DMS53 treated with DMSO at 0.1 percent for 48 hours (cell line): ENCODE measurements around the gene ADAMTS10.
"Not testable (repeated sequence)": the region's sequence is repeated elsewhere in the genome, so short reads cannot be mapped to it uniquely, and the experiment has no call there.

Source experiments
- DNase-seq: peaks from one replicate; lab custom pipeline; 2025; ENCODE audit not compliant: unreplicated experiment; lab: John Stamatoyannopoulos, UW

ADAMTS10 gene

DNA sequence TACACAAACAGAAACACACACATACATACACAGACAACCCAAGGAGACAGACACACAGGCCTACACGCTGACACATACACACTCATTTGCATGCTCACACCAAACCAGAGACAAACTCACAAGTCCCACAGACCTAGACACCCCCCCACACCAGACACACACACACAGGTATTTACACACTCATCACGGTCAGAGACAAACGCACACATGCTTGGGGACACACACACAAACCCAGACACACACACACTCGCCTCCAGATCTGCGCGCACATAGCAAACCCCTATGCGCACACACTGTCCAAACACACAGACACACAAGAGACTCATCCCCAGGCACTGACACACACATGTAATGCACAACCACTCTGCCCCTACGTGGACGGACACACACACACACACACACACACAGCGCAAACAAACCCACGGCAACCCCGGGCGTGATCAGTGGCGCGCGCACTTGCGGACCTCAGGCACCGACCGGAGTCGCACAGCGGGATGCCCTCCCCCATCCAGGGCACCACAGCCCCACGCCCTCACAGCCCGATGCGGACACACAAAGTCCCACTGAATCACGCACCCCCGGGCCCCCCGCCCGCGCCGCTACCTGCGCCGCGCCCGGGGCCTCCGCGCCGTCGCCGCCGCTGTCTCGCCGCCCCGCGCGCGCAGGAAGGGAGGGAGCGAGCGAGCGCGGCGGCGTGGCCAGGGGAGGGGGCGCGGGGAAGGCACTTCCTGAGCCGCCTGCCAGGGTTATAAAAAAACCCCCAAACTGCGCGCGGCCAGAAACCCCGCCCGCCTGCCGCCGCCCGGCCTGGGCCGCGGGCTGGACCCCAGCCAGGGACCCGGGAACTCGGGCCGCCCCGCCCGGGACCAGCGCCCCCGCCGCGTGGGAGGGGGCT, at the start of gene ADAMTS10:
ADAMTS10 (minus strand) TSS at position 675 of the 895 bp plus-strand sequence. CDS start 5,005 bp downstream, outside the sequence.
- DNase-seq: no peak

DNA sequence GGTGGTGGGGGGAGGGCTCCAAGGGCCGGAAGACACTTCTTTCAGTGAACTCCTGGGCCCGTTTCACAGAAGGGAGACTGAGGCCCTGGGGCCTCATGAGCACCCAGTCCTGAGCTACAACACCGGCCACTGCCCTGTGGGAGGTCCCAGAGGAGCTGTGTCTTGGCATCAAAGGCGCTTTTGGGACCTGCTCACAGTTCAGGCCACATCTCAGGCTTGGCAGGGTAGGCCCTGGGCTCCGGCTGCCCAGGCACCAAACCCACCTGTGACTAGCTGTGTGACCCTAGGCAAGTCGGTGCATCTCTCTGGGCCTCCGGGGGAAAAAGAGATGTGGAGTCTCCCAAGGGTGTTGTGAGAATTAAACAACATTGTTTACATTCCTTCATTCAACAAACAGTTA, 49.4 kb upstream of the ADAMTS10 start:
- DNase-seq: no peak

DNA sequence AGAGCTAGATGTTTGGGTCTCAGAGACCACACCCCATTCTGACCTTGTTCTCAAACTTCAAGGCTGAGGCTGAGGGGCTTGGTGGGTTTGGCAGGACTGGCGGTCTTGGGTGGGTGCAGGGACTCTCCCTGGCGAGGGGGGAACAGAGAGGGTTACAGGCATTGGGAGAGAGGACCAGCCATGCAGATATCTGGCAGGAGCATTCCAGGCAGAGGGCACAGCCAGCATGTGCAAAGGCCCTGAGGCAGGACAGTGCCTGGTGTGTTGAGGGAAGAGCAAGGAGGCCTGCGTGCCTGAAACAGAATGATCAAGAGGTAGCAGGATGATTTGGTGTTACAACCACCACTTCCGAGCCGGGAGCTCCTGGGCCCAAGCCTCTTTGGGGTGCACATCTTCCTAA, 47.4 kb upstream of the ADAMTS10 start:
- DNase-seq: no peak

DNA sequence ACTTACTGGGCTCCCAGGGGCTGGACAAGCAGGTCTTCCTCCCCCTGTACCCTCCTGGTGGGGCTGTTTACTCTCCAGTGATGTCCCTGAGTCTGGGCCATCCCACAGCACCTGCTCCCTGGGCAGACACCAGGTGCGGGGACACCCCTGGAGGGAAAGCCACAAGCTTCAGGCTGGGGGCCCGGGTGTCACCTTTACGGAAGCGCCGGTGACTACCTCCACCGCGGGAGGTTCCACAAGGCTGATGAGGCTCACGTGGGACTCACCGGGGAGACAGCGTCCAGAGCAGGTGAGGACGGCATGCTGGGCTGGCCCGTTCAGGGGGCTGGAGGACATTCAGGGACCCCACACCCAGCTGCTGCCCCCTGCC, 44.8 kb upstream of the ADAMTS10 start:
- DNase-seq: no peak

DNA sequence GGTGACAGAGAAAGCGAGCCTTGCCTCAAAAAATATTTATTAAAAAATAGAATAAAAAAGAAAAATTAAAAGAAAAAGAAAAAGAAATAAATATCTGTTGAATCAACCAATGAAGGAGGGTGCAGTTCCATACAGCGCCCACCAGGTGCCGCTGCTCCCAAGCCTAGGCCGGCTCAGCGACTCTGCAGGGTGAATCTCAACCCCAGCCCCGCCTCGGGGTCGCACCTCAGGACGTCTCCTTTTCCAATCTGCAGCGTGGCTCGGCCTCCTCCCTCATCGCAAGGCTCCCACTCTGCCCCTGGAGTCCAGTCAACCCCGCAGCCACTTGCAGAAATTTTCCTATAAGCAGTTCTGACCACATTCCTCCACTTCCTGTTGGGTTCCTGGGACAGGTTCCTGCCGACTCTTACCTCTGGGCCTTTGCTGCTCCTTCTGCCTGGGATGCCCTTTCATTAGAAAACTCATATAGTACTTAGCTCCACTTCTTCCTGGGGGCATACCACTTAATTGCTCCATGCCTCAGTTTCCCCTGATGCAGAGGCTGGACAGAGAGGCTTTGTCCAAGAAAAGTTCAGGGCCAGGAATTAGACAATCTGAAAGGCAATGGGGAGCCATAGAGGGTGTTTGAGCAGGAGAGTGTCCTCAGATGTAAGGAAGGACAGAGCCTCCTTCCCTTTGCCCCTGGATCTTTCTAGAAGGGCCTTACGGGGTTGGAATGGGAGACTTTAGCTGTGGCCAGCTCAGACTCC, 44.2 kb upstream of the ADAMTS10 start:
- DNase-seq: no peak

DNA sequence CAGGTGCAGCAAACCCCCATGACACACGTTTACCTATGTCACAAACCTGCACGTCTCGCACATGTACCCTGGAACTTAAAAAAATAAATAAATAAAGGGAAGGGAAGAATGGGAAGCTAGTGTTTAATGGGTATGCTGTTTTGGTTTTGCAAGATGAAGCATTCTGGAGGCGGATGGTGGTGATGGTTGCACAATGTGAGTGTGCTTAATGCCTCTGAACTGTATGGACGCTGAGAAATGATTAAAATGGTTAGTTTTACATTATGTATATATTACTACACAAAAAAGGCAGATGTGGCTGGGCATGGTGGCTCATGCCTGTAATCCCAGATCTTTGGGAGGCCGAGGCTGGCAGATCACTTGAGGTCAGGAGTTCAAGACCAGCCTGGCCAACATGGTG, 37.7 kb upstream of the ADAMTS10 start:
- no peak for DNase-seq

DNA sequence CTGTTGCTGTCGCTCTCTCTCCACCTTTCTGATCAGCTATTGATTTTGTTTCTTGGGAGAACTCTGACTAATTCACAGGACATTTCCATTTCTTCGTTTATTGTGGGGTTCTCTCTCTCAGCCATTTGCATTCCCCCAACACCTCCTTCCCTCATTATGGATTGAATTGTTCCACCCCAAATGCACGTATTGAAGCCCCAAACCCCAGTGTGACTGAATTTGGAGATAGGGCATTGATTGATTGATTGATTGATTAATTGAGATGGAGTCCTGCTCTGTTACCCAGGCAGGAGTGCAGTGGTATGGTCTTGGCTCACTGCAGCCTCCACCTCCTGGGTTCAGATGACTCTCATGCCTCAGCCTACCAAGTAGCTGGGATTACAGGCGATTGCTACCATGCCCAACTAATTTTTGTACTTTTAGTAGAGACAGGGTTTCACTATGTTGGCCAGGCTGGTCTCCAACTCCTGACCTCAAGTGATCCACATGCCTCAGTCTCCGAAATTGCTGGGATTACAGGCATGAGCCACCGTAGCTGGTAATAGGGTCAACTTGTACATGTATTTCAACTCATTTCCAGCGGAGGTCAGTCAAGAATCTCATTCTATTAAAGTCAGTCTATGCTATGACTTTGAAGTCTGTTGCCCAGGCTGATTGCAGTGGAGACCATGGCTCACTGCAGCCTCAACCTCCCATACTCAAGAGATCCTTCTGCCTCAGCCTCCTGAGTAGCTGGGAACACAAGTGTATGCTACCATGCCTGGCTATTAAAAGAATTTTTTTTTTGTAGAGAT, 33.5 kb upstream of the ADAMTS10 start:
- no peak for DNase-seq

DNA sequence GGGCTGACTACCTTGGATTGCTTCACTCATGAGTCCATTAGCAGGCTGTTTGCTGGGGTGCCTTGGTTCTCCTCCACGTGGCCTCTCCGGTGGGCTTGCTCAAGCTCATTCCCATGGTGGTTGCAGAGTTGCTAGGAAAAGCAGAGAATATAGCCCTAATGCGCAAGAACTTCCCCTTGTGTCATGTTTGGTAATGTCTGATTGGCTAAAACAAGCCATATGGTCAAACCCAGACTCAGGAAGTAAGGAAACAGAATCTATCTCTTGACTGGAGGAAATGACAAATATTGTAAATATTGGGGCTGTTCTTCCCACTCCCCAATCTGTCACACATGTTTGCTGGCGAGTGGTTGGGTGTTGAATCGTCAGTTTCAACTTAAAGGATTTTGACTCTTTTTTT, 32.0 kb upstream of the ADAMTS10 start:
- no peak for DNase-seq

DNA sequence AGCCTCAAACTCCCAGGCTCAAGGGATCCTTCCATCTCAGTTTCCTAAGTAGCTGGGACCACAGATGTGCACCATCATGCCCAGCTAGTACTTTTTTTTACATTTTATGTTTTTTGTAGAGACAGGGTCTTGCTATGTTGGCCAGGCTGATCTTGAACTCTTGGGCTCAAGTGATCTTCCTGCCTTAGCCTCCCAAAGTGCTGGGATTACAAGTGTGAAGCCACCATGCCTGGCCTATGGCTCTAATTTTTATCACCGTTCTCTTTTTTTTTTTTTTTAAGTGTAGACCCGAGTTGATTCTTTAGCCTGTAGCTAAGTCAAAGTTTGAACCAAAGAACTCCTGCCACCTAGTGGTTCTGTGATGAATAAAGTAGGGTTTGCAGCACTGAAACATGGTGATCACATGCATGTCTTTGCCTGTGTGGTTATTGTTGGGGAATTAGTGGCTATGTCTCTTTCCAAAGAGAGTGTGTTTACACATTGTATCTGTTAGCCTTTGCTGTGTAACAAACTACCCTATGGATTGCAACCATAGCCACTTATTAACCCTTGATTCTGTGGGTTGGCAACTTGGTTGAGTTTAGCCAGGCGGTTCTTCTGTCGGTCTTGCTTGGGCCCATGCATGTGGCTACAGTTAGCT, 31.5 kb upstream of the ADAMTS10 start:
- no peak for DNase-seq

DNA sequence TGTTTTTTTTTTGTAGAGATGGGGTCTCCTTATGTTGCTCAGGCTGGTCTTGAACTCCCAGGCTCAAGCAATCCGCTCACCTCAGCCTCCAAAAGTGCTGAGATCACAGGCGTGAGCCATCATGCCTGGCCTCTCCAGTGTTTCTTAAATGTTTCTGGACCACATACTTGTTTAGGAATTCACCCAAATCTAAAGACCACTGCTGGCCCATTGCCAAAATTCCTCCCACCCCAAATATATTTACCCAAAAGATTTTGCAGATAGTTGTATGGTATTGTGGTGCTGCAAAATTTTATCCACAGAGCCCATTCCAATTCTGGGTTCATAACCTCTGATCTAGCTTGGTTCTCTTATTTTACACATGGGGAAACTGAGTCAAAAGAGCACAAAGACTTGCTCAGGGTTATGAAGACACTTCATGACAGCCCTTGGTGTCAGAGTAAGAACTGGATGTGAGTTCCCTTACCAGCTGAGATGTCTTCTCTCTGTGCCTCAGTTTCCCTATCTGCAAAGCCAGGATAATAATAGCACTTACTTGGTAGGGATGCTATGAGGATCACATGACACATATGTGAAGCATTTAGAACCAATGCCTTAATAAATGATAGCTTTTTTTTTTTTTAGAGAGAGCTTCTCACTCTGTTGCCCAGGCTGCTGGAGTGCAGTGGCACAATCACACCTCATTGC, 30.8 kb upstream of the ADAMTS10 start:
- no peak for DNase-seq

DNA sequence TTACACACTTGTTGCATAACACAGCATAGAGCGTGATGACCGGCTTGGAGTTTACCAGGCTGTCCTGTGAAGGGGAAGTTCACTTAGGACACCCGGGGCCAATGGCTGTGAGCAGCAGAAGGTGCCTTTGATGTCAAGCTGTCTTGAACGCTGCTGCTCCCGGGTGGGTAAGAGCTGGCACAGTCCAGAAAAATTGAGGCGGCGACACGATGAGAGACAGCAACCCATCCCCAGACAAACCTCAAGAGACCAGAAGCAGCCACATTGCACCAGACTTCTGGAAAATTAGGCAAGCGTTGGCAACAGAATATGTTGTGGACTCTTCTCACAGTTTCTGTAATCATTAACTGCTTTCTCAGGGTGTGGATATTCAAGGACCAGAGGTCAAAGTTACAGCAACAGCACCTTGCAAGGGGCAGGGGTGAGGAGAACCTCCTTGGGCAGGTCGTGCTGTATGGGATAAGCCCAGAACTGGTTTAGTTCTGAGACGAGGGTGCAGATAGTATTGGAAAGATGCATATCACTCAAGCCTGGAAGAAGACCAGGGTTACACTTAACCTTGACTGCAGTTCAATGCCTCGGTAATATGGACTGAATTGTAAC, 30.0 kb upstream of the ADAMTS10 start:
- no peak for DNase-seq

DNA sequence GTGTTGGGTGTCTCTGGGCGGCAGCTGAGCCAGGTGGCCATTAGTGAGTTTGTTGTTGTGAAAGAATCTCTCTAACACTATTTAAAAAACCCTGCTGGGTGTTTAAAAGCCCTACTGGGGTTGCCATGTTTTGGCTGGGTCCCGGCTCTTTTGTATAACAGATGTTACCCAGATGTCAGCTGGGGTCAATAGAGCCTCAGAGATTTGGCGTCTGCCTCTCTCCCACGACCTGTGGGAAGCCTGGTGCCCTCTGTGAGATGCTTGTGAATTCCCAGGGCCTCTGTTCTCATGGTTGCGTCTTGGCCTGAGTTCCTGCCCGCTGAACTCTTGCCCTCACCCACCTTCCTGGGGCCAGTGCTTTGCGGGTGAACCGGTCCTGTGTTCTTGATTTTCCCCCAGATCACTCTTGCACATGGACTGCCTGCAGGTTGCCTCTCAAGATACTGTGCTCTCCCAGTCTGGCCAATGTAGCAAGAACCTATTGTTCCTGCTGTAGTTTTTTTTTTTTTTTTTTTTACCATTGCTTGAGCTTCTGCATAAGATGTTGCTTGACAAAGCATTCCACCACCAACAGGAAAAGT, 29.4 kb upstream of the ADAMTS10 start:
- DNase-seq: no peak

DNA sequence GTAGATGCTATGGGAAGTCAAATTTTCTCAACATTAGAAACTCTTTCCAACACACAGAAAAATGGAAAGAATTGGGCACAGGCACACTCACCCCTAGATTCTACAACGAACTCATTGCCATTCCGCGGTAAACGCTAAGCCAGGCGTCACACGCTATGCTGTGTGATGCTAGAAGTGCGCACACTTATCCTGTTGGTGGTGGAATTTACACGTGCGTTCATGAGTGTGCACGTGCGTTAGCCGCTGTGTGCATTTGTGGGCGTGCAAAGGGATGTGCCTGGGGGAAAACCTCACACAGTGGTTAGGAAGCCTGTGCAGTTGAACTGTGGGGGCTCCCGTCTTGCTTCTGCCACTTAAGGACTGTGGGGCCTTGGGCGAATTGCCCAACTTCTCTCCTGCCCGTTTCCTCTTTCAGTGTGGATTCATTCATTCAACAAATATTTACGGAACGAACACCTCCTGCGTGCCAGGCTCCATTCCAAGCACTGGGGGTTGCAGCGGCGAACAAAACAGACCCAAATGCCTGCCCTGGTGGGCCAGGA, 27.6 kb upstream of the ADAMTS10 start:
- DNase-seq: no peak

DNA sequence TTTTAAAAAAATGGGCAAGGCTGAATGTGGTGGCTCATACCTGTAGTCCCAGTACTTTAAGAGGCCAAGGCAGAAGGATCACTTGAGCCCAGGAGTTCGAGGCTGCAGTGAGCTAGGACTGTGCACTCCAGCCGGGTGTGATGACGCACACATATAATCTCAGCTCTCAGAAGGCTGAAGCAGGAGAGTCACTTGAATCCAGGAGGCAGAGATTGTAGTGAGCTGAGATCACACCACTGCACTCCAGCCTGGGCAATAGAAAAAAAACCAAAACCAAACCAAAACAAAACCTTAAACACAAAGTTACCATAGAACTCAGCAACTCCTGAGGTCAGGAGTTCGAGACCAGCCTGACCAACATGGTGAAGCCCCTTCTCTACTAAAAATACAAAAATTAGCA, 26.6 kb upstream of the ADAMTS10 start:
- DNase-seq: not testable (repeated sequence)

DNA sequence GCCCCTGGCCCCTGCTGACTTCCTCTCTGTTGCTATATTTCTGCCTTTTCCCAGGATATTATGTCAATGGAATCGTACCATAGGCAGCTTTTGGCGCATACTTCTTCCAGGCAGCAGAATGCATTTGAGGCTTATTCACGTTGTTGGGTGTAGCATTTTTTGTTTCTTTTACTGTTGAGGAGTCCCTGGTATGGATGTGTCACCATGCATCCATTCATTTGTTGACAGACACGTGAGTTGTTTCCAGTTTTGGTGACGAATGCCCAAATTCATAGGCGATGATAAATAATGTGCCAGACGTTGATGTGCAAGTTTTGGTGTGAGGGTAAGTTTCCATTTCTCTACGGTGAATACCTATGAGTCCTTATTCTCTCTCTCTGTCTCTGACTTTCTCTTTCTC, 24.9 kb upstream of the ADAMTS10 start:
- DNase-seq: no peak

DNA sequence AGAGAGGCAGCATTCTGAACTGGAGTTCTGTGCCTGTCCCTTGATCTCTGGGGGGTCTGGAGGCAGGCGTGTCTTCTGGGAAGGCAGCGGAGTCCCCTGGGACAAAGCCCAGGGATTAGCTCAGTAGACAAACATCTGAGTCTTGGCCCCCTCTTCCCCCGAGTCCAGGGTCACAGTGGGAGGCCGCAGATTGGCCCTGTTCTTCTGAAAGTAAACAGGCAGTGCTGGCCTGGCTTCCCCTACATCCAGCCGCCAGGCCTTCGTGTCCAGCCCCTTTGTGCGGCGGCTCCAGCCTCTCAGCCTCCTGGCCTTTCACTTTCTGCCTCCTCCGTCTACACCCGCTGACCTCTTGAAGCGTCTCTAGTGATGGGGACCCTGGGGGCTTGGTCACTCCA, 20.9 kb upstream of the ADAMTS10 start:
- no peak for DNase-seq

DNA sequence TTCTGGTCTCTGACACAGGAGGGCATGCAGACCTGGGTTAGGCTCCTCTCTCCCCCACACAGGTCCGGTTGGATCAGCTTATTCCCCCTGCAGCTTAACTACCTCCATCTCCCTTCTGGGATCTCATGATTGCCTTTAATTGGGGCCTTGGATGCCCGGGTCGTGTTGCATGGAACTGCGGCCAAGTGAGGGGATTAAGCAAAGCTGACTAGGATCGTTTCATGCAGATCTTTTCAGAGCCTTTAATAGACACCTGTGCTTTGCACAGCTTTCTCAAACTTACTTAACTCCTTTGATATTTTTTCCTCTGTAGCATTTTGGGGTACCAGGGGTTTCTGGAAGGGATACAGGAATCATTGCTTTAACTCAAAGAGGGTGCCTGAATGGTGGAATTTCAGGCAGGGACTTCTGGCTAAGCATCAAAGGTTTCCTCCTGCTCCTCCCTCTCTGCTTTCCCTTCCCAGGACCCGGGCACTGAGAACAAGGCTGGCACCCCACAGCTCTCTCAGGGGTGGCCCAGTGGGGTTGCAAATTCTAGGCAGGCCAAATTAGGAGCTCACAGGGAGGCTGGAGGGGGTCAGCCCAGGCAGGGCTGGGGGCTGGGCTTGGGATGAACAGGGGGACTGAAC, 20.4 kb upstream of the ADAMTS10 start:
- DNase-seq: no peak

DNA sequence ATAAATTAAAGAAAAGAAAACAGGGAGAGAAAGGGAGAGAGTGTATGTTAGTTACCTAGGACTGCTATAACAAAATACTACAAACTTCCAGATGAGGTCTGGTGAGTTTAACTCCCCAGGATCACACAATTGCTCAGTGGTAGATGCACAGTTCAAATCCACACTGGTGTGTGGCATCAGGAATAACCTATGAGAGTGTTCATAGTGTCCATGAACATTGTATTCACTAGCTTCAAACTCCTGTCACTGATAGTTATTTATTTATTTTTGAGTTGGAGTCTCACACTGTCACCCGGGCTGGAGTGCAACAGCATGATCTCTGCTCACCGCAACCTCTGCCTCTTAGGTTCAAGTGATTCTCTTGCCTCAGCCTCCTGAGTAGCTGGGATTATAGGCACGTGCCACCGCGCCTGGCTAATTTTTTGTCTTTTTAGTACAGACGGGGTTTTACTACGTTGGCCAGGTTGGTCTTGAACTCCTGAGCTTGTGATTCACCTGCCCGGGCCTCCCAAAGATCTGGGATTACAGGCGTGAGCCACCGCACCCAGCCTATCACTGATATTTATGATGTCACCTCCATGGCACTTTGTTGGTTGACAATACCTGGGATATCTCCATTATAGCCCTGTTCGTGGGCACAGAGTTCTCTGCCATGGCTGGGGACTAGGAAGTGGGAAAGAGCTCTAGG, 19.6 kb upstream of the ADAMTS10 start, which contains the start of gene NFILZ:
NFILZ (plus strand) TSS at position 638 of the 688 bp plus-strand sequence. CDS start 46,133 bp downstream, outside the sequence.
- no peak for DNase-seq
